ENCODE data around the gene IDUA.
"Not testable (repeated sequence)": the region's sequence is repeated elsewhere in the genome, so short reads cannot be mapped to it uniquely, and the experiment has no call there.

The IDUA gene

DNA sequence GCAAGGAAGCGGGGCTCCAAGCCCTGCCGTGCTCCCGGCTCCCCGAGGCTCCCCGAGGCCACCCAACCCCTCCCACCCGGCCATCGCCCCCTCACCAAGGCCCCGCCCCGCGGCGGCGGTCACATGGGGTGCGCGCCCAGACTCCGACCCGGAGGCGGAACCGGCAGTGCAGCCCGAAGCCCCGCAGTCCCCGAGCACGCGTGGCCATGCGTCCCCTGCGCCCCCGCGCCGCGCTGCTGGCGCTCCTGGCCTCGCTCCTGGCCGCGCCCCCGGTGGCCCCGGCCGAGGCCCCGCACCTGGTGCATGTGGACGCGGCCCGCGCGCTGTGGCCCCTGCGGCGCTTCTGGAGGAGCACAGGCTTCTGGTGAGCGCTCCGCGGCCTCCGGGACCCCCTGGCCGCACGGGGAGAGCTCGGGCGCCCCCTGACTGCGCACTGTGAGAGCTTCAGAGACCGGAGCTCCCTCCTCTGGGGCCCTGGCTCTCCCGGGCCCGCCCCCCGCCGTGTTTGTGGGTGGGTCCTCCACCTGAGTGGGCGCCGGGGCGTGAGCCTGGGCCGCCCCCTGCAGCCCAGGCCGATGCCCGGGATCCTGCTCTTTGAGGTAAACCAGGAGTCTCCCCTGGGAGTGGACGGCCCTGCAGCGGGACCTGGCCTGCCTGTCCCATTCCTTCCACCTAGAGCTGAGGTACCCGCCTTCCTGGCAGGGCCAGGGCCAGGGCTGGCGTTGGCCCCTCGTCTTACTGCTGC, at the start of gene IDUA:
TSS of gene IDUA (plus strand) at position 166 of the 745 bp plus-strand sequence. CDS start at position 207, 41 bp downstream.
- peak; percentile 59 to 81 for DNase-seq

DNA sequence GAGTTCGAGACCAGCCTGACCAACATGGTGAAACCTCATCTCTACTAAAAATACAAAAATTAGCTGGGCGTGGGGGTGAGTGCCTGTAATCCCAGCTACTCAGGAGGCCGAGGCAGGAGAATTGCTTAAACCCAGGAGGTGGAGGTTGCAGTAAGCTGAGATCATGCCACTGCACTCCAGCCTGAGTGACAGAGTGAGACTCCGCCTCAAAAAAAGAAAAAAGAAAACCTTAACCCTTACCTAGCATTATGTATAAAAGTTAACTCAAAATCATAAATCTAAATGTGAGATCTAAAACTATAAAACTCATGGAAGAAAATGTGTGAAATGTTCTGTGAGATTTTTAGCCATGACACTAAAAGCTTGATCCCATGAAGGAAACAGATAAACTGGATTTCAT, 47.3 kb upstream of the IDUA start:
- not testable (repeated sequence) for DNase-seq

DNA sequence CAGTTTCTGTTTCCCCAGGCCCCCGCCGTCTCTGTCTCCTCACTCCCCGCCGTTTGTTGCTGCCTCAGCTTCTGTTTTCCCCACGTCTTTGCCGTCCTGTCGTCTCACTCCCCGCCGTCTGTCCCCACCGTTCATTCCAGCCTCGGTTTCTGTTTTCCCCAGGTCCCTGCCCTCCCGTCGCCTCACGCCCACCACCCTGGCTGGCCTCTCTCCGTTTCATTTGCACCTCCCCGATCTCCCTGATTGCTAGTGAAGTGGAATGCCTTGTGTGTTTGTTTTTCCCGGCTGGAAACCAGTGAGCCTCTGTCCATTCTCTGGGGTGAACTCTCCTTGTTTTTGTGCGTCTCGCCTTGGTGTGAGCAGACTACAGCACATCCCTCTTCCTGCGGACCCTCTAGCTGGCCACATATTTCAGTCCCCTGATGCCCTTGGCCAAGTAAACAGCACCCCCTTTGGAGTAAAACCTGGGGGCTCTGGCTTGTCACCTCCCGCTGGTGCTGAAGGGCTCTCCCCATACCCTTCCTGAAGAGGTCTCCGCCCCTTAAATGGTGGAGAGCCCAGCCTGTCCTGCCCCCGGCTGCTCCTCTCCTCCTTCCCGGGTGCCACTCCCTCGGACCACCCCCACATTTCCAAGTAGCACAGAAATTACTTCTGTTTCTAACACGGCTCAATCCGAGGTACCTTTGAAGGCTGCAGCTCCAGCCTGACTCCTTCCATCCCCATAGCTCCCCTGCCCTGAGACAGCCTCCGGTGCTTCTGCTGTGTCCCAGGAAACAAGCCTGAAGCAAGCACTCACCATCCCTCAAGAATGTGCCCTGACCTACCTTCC, 41.4 kb upstream of the IDUA start:
- DNase-seq, result no peak

DNA sequence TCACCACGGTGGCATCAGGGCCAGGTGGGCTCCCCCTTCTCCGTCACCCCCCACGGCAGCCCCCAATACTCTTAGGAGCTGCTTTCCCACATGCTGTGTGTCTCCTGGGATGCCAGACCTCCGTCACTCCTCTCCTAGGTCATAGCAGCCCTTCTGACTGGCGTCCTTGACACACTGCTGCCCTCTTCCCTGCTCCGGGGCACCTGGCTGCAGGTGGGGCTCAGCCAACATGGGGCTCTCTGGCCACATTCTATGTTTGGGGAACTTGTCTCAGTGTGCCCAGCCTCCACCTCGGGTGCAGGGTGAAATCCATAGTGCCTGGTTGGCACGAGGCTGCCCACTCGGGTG, 40.8 kb upstream of the IDUA start:
- no peak for DNase-seq

DNA sequence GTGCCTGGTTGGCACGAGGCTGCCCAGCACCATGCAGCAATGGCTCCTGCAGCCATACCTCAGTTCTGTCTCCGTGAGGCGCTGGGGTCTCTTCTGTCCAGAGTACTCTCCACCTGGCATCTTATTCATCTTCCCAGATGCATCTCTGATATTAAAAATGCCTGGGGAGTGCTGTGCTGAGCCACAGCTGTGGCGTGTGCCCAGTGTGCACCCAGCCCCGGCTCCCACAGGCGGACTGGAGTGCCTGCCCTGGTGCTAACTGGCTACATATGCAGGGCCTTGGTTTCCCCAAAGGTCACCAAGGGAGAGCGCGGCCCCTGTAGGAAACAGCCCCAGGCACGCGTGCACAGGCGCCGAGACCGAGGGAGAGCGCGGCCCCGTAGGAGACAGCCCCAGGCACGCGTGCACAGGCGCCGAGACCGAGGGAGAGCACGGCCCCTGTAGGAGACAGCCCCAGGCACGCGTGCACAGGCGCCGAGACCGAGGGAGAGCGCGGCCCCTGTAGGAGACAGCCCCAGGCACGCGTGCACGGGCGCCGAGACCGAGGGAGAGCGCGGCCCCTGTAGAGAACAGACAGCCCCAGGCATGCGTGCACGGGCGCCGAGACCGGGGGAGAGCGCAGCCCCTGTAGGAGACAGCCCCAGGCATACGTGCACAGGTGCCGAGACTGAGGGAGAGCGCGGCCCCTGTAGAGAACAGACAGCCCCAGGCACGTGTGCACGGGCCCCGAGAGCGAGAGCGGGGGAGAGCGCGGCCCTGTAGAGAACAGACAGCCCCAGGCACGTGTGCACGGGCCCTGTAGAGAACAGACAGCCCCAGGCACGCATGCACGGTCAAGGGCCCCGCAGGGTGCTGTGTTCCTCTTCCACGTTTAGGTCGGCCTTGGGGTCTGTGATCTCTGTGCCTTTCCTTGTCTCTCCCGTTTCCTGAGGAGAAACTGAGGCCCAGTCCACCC, 40.0 kb upstream of the IDUA start:
- no peak for DNase-seq

DNA sequence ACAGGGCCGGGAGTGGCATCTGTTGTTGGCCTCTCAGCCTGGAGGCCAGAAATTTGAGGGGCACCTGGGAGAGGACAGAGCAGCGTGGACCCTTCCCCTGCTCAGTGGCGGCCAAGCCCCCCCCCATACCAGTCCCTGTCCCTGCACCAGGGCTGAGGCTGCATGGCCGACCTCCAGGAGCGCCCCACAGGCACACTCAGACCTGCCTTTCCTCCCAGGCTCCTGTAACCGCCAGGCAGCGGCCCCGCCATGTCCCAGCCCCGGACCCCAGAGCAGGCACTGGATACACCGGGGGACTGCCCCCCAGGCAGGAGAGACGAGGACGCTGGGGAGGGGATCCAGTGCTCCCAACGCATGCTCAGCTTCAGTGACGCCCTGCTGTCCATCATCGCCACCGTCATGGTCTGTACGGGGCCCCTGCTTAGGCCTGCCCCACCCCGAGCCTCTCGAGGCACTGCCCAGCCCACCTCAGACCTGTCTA, 39.3 kb upstream of the IDUA start:
- no peak for DNase-seq

DNA sequence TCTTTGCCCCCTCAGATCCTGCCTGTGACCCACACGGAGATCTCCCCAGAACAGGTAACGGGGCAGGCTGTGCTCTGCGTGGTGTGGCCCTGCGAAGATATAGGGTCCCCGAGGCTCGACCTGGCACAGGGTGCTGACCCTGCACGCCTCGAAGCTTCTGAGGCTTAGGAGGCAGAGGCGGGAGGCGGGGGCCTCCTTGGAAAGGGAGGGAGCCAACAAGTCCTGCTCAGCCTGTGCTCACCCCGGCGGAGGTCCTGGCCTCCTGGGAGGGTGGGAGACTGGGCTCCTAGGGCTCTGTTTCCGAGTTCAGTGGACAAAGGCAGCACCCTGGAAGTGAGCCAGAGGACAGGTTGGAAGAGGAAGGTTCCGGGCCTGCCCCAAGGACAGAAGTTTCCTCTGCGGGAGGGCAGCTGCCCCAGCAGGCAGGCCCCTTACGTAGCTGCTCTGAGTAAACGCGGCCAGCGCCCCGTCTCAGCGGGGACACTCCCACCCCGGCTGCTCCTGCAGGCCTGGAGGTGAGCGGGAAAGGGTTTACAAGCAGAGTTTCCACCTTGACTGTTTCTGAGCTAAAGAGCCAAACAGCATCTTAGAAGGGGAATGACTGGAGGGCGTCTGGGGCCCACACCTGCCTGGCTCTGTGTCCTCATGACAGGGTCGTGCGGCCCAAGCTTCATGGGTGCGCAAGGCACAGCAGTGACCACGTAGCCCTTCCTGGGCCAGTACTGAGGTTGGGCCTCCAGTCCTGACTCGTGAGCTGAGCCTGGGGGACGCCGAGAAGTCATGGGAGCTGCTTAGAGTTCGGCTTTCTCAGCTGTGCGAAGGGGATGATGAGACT, 38.5 kb upstream of the IDUA start:
- no peak for DNase-seq

DNA sequence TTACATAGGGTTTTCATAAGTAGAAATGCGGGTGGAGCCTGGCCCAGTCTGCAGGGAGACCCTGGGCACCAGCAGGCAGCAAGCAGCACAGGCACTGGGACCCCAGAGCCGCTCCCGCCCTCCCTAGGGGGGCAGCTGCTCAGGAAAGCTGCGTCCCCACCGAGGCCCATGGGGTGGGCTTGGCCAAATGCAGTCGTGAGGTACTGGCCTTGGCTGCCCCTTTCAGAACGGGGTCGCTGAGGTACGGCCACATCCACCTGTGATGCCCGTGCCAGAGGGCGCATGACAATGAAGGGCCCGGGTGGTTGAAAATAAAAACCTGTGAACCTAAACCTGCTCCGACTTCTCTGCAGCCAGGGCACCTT, 37.9 kb upstream of the IDUA start:
- DNase-seq, result no peak

DNA sequence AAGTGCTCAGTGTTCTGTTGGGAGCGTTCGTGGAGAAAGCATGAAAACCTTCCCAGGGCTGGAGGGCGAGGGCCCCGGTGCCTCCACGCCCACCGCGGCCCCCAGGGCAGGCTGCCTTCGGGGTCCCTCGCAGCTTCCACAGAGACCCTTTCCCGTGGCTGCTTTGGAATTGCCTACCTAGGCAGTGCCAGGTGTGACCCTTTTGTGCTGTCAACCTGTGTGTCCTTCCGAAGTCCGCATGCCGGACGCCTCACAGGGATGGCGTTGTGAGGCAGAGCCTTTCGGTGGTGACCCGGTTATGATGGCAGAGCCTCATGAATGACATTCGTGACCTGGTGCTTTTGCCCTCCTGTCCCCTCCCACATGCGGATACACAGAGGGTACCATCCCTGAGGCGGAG, 37.2 kb upstream of the IDUA start:
- no peak for DNase-seq

DNA sequence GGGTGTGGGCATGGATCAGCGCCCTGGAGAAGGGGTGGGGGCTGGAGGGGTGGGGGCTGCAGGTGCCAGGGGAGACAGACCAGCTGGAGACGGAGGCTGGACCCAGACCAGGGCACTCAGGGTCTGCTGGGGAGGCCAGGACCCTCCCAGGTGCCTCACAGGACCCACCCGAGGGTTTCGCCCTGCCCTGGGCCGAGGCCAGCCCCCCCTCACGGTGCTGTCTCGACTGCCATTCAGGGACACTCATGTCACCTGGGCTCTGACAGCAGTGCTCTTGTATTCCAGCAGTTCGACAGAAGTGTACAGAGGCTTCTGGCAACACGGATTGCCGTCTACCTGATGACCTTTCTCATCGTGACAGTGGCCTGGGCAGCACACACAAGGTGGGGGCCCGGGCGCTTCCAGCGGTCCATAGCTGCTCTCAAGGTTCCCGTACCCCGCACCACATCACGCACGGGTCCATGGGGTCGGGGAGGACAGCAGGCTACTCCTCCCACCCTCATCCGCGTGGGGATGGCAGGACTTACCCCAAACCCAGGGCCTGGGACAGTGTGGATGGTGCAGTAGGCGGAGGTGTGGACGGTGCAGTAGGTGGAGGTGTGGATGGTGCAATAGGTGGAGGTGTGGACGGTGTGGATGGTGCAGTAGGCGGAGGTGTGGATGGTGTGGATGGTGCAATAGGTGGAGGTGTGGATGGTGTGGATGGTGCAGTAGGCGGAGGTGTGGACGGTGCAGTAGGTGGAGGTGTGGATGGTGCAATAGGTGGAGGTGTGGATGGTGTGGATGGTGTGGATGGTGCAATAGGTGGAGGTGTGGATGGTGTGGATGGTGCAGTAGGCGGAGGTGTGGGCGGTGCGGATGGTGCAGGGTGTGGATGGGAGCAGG, 36.5 kb upstream of the IDUA start:
- DNase-seq, result no peak

DNA sequence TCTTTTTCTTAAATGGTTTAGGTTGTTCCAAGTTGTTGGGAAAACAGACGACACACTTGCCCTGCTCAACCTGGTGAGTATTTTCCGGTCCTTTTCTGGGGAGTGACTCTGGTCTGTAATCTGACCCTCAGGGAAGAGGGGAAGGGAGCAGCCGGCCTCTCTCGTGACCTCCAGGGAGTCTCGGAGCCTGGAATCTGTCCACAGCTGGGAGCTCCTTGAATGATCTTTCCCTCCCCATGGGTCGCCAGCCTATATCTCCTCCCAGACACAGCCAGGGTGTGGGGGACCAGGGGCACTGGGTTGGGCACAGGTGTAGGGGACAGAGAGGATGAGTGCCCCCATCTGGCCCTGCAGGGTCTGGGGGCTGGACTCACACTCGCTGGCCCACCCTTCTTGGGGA, 35.7 kb upstream of the IDUA start:
- no peak for DNase-seq

DNA sequence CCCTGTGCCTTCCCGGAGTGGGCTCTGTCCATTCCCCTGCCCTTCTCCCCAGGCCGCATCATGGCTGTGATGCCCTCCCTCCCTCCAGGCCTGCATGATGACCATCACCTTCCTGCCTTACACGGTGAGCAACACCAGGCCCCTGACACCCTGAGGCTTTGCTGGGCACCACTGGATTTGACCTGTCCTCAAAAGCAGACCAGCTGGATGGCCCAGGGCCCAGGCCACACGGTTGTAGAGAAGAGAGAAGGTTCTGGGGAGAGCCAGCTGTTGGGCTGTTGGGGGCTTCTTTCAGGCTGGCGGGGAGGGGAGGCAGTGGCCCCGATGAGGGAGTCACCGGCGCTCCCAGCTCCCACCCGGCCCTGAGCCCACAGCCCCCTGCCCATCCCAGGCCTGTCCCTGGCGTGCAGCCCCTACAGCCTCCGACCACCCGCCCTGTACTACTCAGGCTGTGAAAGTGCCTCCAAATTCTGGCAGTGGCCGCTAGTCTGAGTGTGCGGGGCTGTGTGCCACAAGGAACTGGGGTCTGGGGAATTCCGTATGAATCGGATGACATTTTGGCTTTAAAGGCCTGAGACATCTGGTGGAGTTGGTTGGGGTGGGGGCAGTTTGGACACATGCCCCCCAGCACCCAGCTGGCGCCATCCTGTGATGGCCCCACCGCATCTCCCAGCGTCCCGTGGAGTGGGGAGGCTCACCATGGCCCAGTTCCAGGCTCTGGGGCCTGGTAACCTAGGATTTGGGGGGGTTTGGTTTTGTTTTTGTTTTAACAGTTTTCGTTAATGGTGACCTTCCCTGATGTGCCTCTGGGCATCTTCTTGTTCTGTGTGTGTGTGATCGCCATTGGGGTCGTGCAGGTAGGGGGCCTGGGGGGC, 35.0 kb upstream of the IDUA start:
- DNase-seq, result no peak

DNA sequence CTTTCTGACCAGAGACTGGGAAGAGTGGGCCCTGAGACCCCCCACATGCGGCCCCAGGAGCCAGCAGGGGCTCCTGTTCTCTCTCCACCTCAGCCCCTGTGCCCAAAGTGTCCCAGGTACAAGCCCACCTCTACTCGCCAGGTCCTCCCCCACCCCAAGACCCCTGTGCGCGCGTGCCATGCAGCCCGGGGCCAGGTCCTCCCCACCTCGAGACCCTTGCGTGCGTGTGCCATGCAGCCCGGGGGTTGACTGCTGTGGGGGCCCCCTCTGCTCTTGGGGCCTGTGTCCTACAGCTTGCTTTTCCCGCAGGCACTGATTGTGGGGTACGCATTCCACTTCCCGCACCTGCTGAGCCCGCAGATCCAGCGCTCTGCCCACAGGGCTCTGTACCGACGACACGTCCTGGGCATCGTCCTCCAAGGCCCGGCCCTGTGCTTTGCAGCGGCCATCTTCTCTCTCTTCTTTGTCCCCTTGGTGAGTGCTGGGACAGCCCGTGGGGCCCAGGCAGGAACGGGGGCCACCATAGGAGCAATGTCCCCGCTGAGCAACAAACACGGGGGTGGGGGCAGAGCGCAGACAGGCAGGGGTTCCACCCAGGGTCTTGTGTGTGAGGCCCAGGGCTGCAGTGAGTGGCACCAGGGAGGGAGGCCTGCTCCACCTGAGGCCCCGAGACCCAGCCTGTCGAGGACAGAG, 33.8 kb upstream of the IDUA start:
- DNase-seq, result no peak

DNA sequence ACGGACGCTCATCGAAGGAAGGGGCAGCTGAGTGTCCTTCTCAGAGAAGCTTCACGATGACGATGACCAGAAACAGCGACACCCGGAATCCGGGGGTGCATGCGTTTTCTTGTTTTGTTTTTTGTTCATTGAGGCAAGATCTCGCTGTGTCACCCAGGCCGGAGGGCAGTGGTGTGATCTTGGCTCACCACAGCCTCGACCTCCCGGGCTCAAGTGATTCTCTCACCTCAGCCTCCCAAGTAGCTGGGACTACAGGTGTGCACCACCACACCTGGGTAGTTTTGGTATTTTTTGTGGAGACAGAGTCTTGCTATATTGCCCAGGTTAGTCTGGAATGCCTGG, 33.3 kb upstream of the IDUA start:
- DNase-seq, result no peak

DNA sequence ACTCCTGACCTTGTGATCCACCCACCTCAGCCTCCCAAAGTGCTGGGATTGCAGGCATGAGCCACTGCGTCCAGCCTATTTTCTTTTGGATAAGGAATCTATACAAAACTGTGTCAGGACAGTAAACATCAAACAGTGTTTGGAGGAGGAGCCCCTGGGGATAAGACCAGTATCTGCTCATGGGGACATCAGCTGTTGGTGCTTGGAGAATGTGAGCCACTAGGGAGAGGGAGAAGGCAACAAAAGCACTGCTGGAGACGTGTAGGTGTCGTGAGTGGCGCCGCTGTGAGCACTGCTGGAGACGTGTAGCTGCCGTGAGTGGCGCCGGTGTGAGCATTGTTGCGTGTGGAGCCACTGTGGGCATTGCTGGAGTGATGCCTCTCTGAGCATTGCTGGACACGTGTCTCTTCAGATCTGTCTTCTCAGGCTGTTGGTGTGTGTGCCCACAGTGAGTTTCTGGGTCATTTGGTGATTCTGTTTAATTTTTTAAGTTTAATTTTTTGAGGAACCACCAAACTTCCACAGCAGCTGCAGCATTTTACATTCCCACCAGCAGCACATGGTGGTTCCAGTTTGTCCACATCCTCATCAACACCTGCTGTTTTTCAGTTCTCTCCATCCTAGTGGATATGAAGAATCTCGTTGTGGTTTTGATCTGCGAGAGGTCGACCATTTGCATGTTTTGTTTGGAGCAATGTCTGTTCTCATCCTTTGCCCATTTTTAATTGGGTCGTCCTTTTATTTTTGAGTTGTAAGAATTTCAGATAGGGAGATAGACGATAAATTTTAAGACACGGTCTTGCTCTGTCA, 32.4 kb upstream of the IDUA start:
- no peak for DNase-seq

DNA sequence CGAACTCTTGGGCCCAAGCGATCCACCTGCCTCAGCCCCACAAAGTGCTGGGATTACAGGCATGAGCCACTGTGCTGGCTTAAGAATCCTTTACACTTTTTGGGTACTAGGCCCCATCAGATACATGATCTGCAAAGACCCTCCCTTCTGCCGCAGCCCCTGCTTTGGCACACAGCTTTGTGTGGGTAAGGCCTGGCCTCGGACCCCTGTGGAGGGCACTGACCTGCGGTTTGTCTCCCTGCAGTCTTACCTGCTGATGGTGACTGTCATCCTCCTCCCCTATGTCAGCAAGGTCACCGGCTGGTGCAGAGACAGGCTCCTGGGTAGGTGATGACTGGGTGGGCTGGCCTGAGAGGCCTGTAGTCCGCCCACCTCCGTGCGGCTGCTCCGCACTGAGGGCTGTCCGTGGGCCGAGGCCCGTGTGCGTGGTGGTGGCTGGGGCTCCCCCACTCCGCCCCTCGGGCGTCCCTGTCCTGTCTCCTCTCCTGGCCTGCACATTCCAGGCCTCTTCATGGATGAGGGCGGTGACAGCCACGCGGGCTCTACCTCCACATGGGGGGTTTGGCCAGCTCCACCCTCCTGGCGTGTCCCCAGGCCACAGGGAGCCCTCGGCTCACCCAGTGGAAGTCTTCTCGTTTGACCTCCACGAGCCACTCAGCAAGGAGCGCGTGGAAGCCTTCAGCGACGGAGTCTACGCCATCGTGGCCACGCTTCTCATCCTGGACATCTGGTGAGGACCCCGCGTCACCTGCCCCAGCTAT, 31.5 kb upstream of the IDUA start:
- no peak for DNase-seq

DNA sequence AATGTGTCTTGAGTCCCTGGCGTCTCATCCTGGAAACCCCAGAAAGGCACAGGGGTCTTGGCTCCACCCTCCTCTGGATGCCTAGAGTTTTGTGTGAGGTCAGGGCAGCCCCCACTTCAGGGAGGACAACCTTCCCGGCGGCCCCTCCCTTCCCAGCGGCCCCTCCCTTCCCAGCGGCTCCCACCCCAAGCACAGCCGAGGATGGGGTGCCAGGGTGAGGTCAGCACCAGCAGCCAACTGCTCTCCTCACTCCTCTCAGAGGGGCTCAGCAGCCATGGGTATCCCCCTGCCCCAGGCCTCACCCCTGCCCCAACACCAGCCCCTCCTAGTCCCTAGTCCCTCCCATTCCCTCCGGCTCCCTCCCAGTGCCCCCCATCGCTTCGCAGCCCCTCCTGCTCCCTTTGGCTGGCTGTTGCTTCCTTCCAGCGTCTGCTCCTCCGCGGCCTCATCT, 30.9 kb upstream of the IDUA start:
- no peak for DNase-seq
